Prostate gland (tissue), 2 donors: ENCODE measurements around the gene FGA.

ENCODE experiments used
- POLR2A ChIP-seq: fragments of 450-650 bp; IDR thresholded peaks from one replicate; pipeline ENCODE4 v1.6.1; 2016; ENCODE audit warnings: antibody characterized with exemption, mild to moderate bottlenecking
- TF ChIP-seq, protein P1 (sequence below), 4 experiments: fragments of 200-600 bp in 2 of 4; fragments of 450-650 bp in 2 of 4; sonication (generic) in 2 of 4; IDR thresholded peaks; 1 replicate in 3 of 4; 2 replicates in 1 of 4; pipeline ENCODE4 v1.5.1; 2016 to 2019; ENCODE audit warnings: antibody characterized with exemption in 4 of 4, mild to moderate bottlenecking in 2 of 4, moderate library complexity in 2 of 4

DNA sequence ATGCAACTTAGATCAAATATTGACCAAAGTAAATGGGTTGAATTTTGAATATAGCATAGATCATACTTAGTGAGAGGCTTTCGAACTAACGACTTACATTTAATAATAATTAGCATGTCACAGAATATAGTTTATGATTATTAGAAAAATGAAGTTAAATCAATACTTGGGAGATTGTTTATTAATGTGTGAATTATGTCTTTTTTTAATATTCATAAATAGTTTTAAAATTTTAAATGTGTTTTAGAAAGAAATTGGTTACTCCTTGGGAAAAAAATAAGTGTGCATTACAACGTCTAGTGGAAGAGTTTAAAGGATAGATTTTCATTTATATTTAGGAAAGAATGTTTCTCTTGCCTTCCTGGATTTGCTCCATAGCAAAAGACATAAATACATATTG is 7.3 kb downstream of the FGA start:
- TF ChIP-seq, protein P1, sequence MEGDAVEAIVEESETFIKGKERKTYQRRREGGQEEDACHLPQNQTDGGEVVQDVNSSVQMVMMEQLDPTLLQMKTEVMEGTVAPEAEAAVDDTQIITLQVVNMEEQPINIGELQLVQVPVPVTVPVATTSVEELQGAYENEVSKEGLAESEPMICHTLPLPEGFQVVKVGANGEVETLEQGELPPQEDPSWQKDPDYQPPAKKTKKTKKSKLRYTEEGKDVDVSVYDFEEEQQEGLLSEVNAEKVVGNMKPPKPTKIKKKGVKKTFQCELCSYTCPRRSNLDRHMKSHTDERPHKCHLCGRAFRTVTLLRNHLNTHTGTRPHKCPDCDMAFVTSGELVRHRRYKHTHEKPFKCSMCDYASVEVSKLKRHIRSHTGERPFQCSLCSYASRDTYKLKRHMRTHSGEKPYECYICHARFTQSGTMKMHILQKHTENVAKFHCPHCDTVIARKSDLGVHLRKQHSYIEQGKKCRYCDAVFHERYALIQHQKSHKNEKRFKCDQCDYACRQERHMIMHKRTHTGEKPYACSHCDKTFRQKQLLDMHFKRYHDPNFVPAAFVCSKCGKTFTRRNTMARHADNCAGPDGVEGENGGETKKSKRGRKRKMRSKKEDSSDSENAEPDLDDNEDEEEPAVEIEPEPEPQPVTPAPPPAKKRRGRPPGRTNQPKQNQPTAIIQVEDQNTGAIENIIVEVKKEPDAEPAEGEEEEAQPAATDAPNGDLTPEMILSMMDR (IDR thresholded peaks at IDR 0.05), result no peak
- TF ChIP-seq POLR2A, result no peak
